ENCODE measurements around the gene SNAP29. TPM values are rescaled to one million over a fixed set of nuclear protein-coding genes. Genes with fewer than 3 reads are reported as not detected.

SNAP29 gene
- total and polyA plus RNA-seq, 9 of the 15 experiments (the other 6 are each of a cell fraction or from before 2014, with no cell fraction given) = 19.5 to 250 (median 75.9) TPM

- TF ChIP-seq JUND (IDR thresholded peaks at IDR 0.05; ENCODE audit: borderline replicate concordance, low read depth, low read length) = peak; percentile 93
- TF ChIP-seq JUND (tag; IDR thresholded peaks at IDR 0.05; ENCODE audit: borderline replicate concordance, low read depth, low read length) = no peak
- peak; percentile 61; the same call in 1 of the 2 replicates for TF ChIP-seq MAFK (IDR thresholded peaks at IDR 0.05; ENCODE audit: low read length)
- TF ChIP-seq TAF15 (IDR thresholded peaks at IDR 0.05; ENCODE audit: low read depth, low read length) = no peak
- TF ChIP-seq, protein P1, sequence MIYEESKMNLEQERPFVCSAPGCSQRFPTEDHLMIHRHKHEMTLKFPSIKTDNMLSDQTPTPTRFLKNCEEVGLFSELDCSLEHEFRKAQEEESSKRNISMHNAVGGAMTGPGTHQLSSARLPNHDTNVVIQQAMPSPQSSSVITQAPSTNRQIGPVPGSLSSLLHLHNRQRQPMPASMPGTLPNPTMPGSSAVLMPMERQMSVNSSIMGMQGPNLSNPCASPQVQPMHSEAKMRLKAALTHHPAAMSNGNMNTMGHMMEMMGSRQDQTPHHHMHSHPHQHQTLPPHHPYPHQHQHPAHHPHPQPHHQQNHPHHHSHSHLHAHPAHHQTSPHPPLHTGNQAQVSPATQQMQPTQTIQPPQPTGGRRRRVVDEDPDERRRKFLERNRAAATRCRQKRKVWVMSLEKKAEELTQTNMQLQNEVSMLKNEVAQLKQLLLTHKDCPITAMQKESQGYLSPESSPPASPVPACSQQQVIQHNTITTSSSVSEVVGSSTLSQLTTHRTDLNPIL (CRISPR knock-in tag; IDR thresholded peaks at IDR 0.05) = no peak
- TF ChIP-seq HMGXB4 (CRISPR knock-in tag; IDR thresholded peaks at IDR 0.05) = peak; percentile 38
- no peak for TF ChIP-seq DMBX1 (CRISPR knock-in tag; IDR thresholded peaks at IDR 0.05; ENCODE audit: borderline replicate concordance)
- TF ChIP-seq TFAM (CRISPR knock-in tag; conservative IDR thresholded peaks at IDR 0.05) = no peak
- TF ChIP-seq, protein P2, sequence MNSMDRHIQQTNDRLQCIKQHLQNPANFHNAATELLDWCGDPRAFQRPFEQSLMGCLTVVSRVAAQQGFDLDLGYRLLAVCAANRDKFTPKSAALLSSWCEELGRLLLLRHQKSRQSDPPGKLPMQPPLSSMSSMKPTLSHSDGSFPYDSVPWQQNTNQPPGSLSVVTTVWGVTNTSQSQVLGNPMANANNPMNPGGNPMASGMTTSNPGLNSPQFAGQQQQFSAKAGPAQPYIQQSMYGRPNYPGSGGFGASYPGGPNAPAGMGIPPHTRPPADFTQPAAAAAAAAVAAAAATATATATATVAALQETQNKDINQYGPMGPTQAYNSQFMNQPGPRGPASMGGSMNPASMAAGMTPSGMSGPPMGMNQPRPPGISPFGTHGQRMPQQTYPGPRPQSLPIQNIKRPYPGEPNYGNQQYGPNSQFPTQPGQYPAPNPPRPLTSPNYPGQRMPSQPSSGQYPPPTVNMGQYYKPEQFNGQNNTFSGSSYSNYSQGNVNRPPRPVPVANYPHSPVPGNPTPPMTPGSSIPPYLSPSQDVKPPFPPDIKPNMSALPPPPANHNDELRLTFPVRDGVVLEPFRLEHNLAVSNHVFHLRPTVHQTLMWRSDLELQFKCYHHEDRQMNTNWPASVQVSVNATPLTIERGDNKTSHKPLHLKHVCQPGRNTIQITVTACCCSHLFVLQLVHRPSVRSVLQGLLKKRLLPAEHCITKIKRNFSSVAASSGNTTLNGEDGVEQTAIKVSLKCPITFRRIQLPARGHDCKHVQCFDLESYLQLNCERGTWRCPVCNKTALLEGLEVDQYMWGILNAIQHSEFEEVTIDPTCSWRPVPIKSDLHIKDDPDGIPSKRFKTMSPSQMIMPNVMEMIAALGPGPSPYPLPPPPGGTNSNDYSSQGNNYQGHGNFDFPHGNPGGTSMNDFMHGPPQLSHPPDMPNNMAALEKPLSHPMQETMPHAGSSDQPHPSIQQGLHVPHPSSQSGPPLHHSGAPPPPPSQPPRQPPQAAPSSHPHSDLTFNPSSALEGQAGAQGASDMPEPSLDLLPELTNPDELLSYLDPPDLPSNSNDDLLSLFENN (IDR thresholded peaks at IDR 0.05; ENCODE audit: low read depth in 2 of 2, low read length in 2 of 2) = peak in 1 of 2 experiments; percentile 98; a peak in 2 of 4 replicates
- TF ChIP-seq ZC3H11A (IDR thresholded peaks at IDR 0.05; ENCODE audit: low read depth, low read length) = peak; percentile 96
- peak; percentile 82 for TF ChIP-seq JUN (IDR thresholded peaks at IDR 0.05; ENCODE audit: borderline replicate concordance, low read depth, low read length)
- TF ChIP-seq JUN (CRISPR knock-in tag; IDR thresholded peaks at IDR 0.05; ENCODE audit: borderline replicate concordance) = no peak
- no peak for TF ChIP-seq NCOA6 (IDR thresholded peaks at IDR 0.05)
- TF ChIP-seq ZNF77 (CRISPR knock-in tag; IDR thresholded peaks at IDR 0.05) = no peak
- peak; percentile 55; the same call in 1 of the 2 replicates for TF ChIP-seq HDAC8 (tag; IDR thresholded peaks at IDR 0.05)
- TF ChIP-seq HNRNPLL (IDR thresholded peaks at IDR 0.05; ENCODE audit: low read depth, low read length, poor library complexity, severe bottlenecking) = no peak
- peak; percentile 96 for TF ChIP-seq MYC (IDR thresholded peaks at IDR 0.05; ENCODE audit: low read depth, low read length)
- TF ChIP-seq MYC (CRISPR knock-in tag; IDR thresholded peaks at IDR 0.05; ENCODE audit: borderline replicate concordance, low read depth) = no peak
- TF ChIP-seq ZNF436 (CRISPR knock-in tag; IDR thresholded peaks at IDR 0.05) = no peak
- TF ChIP-seq FOXA3 (CRISPR knock-in tag; conservative IDR thresholded peaks at IDR 0.05 in 1 of 2, IDR thresholded peaks at IDR 0.05 in 1 of 2) = no peak
- TF ChIP-seq HCFC1 (IDR thresholded peaks at IDR 0.05; ENCODE audit: low read depth, low read length) = peak; percentile 55
- TF ChIP-seq SLC30A9 (CRISPR knock-in tag; IDR thresholded peaks at IDR 0.05) = no peak
Measured at GRCh38 chr22:20867179-20868024, 8.6 kb downstream of the SNAP29 start (continued).
